ENCODE results near the gene SLC6A18. TPM values are rescaled to one million over a fixed set of nuclear protein-coding genes. Genes with fewer than 3 reads are reported as not detected.
"Not testable (repeated sequence)": the region's sequence is repeated elsewhere in the genome, so short reads cannot be mapped to it uniquely, and the experiment has no call there.

Gene SLC6A18
- total and polyA plus RNA-seq, 2 donors from 2014 or later: 1.5 TPM; not detected in 1

GRCh38 chr5:1281038-1281882, 56.1 kb downstream of the SLC6A18 start:
- Histone ChIP-seq H3K9me3 (ENCODE audit: control insufficient read depth in 2 of 3, insufficient read depth in 1 of 3, low read length in 3 of 3) (peaks cover 0 to 7% (median 0%) of the 10 kb centered on the region in 3 donors), H3K9ac (ENCODE audit: low read length in 3 of 3) (no peak overlapping the region), H3K27ac (ENCODE audit: low read depth in 2 of 2, low read length in 2 of 2) (no peak overlapping the region), H3K4me1 (ENCODE audit: control insufficient read depth in 2 of 3, insufficient read depth in 2 of 3, low read depth in 1 of 3, low read length in 3 of 3) (no peaks in the 10 kb centered on the region), H3K4me3 (ENCODE audit: low read length in 3 of 3) (no peak overlapping the region), H3K27me3 (ENCODE audit: control insufficient read depth, insufficient read depth, low read length) (no peaks in the 10 kb centered on the region), H3K36me3 (ENCODE audit: control insufficient read depth in 2 of 3, insufficient read depth in 3 of 3, low read length in 3 of 3) (no peaks in the 10 kb centered on the region)
- peak in 1 of 5 donors; percentile 37 for DNase-seq
- no peak for TF ChIP-seq CTCF (IDR thresholded peaks at IDR 0.05; ENCODE audit: borderline replicate concordance, extremely low read depth, insufficient read depth)
- FAIRE-seq: no peak
- intact Hi-C loops (cut with DNase I): no loop called here

GRCh38 chr5:1282131-1282992, 57.2 kb downstream of the SLC6A18 start:
- Histone ChIP-seq H3K4me3 (ENCODE audit: low read length in 3 of 3) (no peak overlapping the region), H3K27me3 (ENCODE audit: control insufficient read depth, insufficient read depth, low read length) (no peaks in the 10 kb centered on the region), H3K36me3 (ENCODE audit: control insufficient read depth in 2 of 3, insufficient read depth in 3 of 3, low read length in 3 of 3) (no peaks in the 10 kb centered on the region), H3K9ac (ENCODE audit: low read length in 3 of 3) (no peak overlapping the region), H3K4me1 (ENCODE audit: control insufficient read depth in 2 of 3, insufficient read depth in 2 of 3, low read depth in 1 of 3, low read length in 3 of 3) (no peaks in the 10 kb centered on the region), H3K9me3 (ENCODE audit: control insufficient read depth in 2 of 3, insufficient read depth in 1 of 3, low read length in 3 of 3) (peaks cover 0 to 7% (median 0%) of the 10 kb centered on the region in 3 donors), H3K27ac (ENCODE audit: low read depth in 2 of 2, low read length in 2 of 2) (no peak overlapping the region)
- no peak for FAIRE-seq
- TF ChIP-seq CTCF (IDR thresholded peaks at IDR 0.05; ENCODE audit: borderline replicate concordance, extremely low read depth, insufficient read depth): no peak
- DNase-seq: peak in 2 of 5 donors; percentile 26 to 46
- intact Hi-C loops (cut with DNase I): no loop called here

- H3K27me3 ChIP-seq (ENCODE audit: control insufficient read depth, insufficient read depth, low read length); intact Hi-C loops (cut with DNase I); H3K9me3 ChIP-seq (ENCODE audit: control insufficient read depth in 2 of 3, insufficient read depth in 1 of 3, low read length in 3 of 3); H3K4me1 ChIP-seq (ENCODE audit: control insufficient read depth in 2 of 3, insufficient read depth in 2 of 3, low read depth in 1 of 3, low read length in 3 of 3); H3K36me3 ChIP-seq (ENCODE audit: control insufficient read depth in 2 of 3, insufficient read depth in 3 of 3, low read length in 3 of 3); H3K27ac ChIP-seq (ENCODE audit: low read depth in 2 of 2, low read length in 2 of 2); FAIRE-seq; H3K4me3 ChIP-seq (ENCODE audit: low read length in 3 of 3); H3K9ac ChIP-seq (ENCODE audit: low read length in 3 of 3): not testable (repeated sequence)
- peak in 2 of 5 donors; percentile 23 to 49 for DNase-seq
Measured at GRCh38 chr5:1282993-1283728, 58.0 kb downstream of the SLC6A18 start.

GRCh38 chr5:1283729-1284041, 58.5 kb downstream of the SLC6A18 start:
- H3K36me3 ChIP-seq (ENCODE audit: control insufficient read depth in 2 of 3, insufficient read depth in 3 of 3, low read length in 3 of 3); H3K4me1 ChIP-seq (ENCODE audit: control insufficient read depth in 2 of 3, insufficient read depth in 2 of 3, low read depth in 1 of 3, low read length in 3 of 3); H3K9me3 ChIP-seq (ENCODE audit: control insufficient read depth in 2 of 3, insufficient read depth in 1 of 3, low read length in 3 of 3); FAIRE-seq; intact Hi-C loops (cut with DNase I); H3K27ac ChIP-seq (ENCODE audit: low read depth in 2 of 2, low read length in 2 of 2); H3K27me3 ChIP-seq (ENCODE audit: control insufficient read depth, insufficient read depth, low read length); H3K9ac ChIP-seq (ENCODE audit: low read length in 3 of 3); H3K4me3 ChIP-seq (ENCODE audit: low read length in 3 of 3): not testable (repeated sequence)
- DNase-seq: peak in 1 of 5 donors; percentile 65

GRCh38 chr5:1284336-1284970, 59.3 kb downstream of the SLC6A18 start:
- H3K36me3 ChIP-seq (ENCODE audit: control insufficient read depth in 2 of 3, insufficient read depth in 3 of 3, low read length in 3 of 3); H3K27ac ChIP-seq (ENCODE audit: low read depth in 2 of 2, low read length in 2 of 2); H3K4me1 ChIP-seq (ENCODE audit: control insufficient read depth in 2 of 3, insufficient read depth in 2 of 3, low read depth in 1 of 3, low read length in 3 of 3); H3K9me3 ChIP-seq (ENCODE audit: control insufficient read depth in 2 of 3, insufficient read depth in 1 of 3, low read length in 3 of 3); H3K27me3 ChIP-seq (ENCODE audit: control insufficient read depth, insufficient read depth, low read length); intact Hi-C loops (cut with DNase I); H3K4me3 ChIP-seq (ENCODE audit: low read length in 3 of 3); FAIRE-seq; H3K9ac ChIP-seq (ENCODE audit: low read length in 3 of 3): not testable (repeated sequence)
- peak in 2 of 5 donors; percentile 20 to 37 for DNase-seq

All from kidney (tissue), 14 donors.